Endodermal cell (in vitro differentiated cells): ENCODE data around the gene CTNNA1. TPM values are rescaled to one million over a fixed set of nuclear protein-coding genes. Genes with fewer than 3 reads are reported as not detected.

ENCODE experiments used
- DNase-seq: peaks from one replicate; pipeline ENCODE4 v3.0.0-alpha.2; 2017
- H3K27ac ChIP-seq: 2 replicates; pipeline ENCODE4 v1.5.1; 2013; ENCODE audit warnings: mild to moderate bottlenecking, low read depth, low read length, moderate library complexity
- H3K27me3 ChIP-seq: 2 replicates; pipeline ENCODE4 v1.6.1; 2013; ENCODE audit warnings: mild to moderate bottlenecking, low read length, moderate library complexity; ENCODE audit not compliant: insufficient read depth, control insufficient read depth, poor library complexity, severe bottlenecking
- H3K36me3 ChIP-seq: 2 replicates; pipeline ENCODE4 v1.7.0; 2013; ENCODE audit warnings: mild to moderate bottlenecking, low read length, moderate library complexity; ENCODE audit not compliant: control insufficient read depth, insufficient read depth
- H3K4me1 ChIP-seq: one replicate; pipeline ENCODE4 v1.7.0; 2013; ENCODE audit warnings: low read length; ENCODE audit not compliant: control insufficient read depth, insufficient read depth
- H3K4me3 ChIP-seq: 2 replicates; pipeline ENCODE4 v1.5.1; 2013; ENCODE audit warnings: mild to moderate bottlenecking, low read length, moderate library complexity
- H3K9ac ChIP-seq: 2 replicates; pipeline ENCODE4 v1.6.1; 2013; ENCODE audit warnings: mild to moderate bottlenecking, low read length, moderate library complexity; ENCODE audit not compliant: poor library complexity, severe bottlenecking; ENCODE audit errors: extremely low read depth
- H3K9me3 ChIP-seq: 2 replicates; pipeline ENCODE4 v1.6.1; 2013; ENCODE audit warnings: mild to moderate bottlenecking, low read length, moderate library complexity; ENCODE audit not compliant: control insufficient read depth
- H3K27ac Mint-ChIP-seq: 2 replicates; pipeline ENCODE4 v1.8.0; 2020; ENCODE audit warnings: mixed read lengths
- H3K27me3 Mint-ChIP-seq: 2 replicates; pipeline ENCODE4 v1.8.0; 2021; ENCODE audit warnings: mild to moderate bottlenecking, mixed read lengths; ENCODE audit not compliant: insufficient read depth
- H3K36me3 Mint-ChIP-seq: 2 replicates; pipeline ENCODE4 v1.8.0; 2020; ENCODE audit warnings: low read depth, mixed read lengths
- H3K4me1 Mint-ChIP-seq: 2 replicates; pipeline ENCODE4 v1.8.0; 2020; ENCODE audit warnings: mixed read lengths
- H3K4me3 Mint-ChIP-seq: 2 replicates; pipeline ENCODE4 v1.8.0; 2020; ENCODE audit warnings: mild to moderate bottlenecking, moderate library complexity, mixed read lengths
- H3K9me3 Mint-ChIP-seq: 2 replicates; pipeline ENCODE4 v1.8.0; 2020; ENCODE audit warnings: mild to moderate bottlenecking, mixed read lengths
- WGBS, 2 experiments: methylation state at CpG; one replicate each; pipeline versions ENCODE4 v1.1.5 to v1.1.7; 2013; ENCODE audit warnings: missing lambda C conversion rate in 2 of 2, mixed read lengths in 1 of 2; ENCODE audit not compliant: insufficient coverage in 1 of 2, insufficient read length in 1 of 2; 5-methylcytosine and 5-hydroxymethylcytosine counted together
- total RNA-seq, 2 donors: library from RNA; stranded (reverse); fragmentation: NEBNext Ultra II Directional in 1 of 2; extraction: Animal tissue kit (Norgen Biotek cat#: 25700) in 1 of 2; gene quantifications; 2 replicates in 1 of 2; 3 replicates in 1 of 2; pipeline ENCODE4 v1.2.1, GENCODE V29; 2021
- TF ChIP-seq, protein P1 (sequence below): fragments of 200-600 bp; sonication (generic); conservative IDR thresholded peaks from 2 replicates; pipeline ENCODE4 v1.5.0; 2021; ENCODE audit warnings: antibody characterized with exemption, mild to moderate bottlenecking

Gene CTNNA1
- total RNA-seq, 2 donors from 2014 or later = 298 to 305 TPM

DNA sequence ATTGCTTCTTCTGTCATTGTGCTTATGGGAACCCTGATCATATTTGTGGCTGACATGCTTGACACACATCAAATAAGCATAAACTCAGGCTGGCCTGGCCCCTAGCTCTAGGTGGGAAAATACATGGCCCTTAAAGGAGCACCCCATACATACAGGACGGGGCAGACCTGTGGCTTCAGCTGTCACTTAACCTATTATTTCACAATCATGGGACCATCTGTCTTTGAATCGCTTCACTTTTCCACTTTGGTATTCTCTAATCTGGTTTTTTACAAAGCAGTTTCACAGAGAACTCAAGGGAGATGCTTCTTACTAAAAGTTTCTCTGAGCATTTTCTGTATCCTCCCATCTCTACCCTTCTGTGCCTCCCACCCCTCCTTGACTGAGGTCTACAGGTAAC, 156.5 kb downstream of the CTNNA1 start:
- peaks cover 5% of the 10 kb centered on the region for H3K4me1 Mint-ChIP-seq
- Histone ChIP-seq H3K27me3 (no peaks in the 10 kb centered on the region), H3K36me3 (peaks cover 66% of the 10 kb centered on the region), H3K4me1 (no peaks in the 10 kb centered on the region), H3K9me3 (no peaks in the 10 kb centered on the region), H3K27ac (no peak overlapping the region), H3K4me3 (no peak overlapping the region), H3K9ac (no peak overlapping the region)
- TF ChIP-seq, protein P1, sequence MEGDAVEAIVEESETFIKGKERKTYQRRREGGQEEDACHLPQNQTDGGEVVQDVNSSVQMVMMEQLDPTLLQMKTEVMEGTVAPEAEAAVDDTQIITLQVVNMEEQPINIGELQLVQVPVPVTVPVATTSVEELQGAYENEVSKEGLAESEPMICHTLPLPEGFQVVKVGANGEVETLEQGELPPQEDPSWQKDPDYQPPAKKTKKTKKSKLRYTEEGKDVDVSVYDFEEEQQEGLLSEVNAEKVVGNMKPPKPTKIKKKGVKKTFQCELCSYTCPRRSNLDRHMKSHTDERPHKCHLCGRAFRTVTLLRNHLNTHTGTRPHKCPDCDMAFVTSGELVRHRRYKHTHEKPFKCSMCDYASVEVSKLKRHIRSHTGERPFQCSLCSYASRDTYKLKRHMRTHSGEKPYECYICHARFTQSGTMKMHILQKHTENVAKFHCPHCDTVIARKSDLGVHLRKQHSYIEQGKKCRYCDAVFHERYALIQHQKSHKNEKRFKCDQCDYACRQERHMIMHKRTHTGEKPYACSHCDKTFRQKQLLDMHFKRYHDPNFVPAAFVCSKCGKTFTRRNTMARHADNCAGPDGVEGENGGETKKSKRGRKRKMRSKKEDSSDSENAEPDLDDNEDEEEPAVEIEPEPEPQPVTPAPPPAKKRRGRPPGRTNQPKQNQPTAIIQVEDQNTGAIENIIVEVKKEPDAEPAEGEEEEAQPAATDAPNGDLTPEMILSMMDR = no peak
- H3K4me3 Mint-ChIP-seq = no peak overlapping the region
- no peaks in the 10 kb centered on the region for H3K27me3 Mint-ChIP-seq
- 92 to 97% methylated on average over 2 of the region's 2 CpGs for WGBS, 2 experiments
- DNase-seq = no peak
- H3K9me3 Mint-ChIP-seq = no peaks in the 10 kb centered on the region
- H3K27ac Mint-ChIP-seq = no peak overlapping the region
- H3K36me3 Mint-ChIP-seq = peaks cover 57% of the 10 kb centered on the region

DNA sequence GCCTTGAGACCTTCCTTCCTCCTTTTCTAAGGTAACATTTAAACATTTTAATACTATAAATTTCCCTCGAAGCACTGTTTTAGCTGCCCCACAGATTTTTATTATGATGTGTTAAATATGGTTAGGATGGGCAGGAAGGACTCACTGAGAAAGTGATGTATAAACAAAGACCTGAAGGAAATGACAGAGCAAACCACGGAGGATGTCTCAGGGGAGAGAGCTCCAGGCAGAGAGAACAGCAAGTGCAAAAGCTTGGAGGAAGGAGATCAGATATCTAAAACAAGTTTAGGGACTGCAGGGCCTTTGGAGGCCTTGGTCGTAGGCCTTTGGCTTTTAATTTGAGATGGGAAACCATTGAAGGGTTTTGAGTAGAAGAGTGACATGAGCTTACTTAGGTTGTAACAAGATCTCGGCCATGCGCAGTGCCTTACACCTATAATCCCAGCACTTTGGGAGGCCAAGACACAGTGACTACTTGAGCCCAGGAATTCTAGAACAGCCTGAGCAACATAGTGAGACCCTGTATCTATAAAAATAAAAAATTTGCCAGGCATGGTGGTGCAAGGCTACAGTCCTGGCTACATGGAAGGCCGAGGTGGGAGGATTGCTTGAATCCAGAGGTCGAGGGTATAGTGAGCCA, 157.4 kb downstream of the CTNNA1 start:
- Histone ChIP-seq H3K4me1 (no peaks in the 10 kb centered on the region), H3K27me3 (no peaks in the 10 kb centered on the region), H3K4me3 (no peak overlapping the region), H3K9me3 (no peaks in the 10 kb centered on the region), H3K9ac (no peak overlapping the region), H3K36me3 (peaks cover 66% of the 10 kb centered on the region), H3K27ac (no peak overlapping the region)
- peaks cover 56% of the 10 kb centered on the region for H3K36me3 Mint-ChIP-seq
- TF ChIP-seq, protein P1 = no peak
- H3K27ac Mint-ChIP-seq = peak overlapping the region; percentile 18
- no peaks in the 10 kb centered on the region for H3K27me3 Mint-ChIP-seq
- peaks cover 5% of the 10 kb centered on the region for H3K4me1 Mint-ChIP-seq
- no peak for DNase-seq
- H3K9me3 Mint-ChIP-seq = no peaks in the 10 kb centered on the region
- 93 to 100% methylated on average over 4 to 7 of the region's 7 CpGs for WGBS, 2 experiments
- H3K4me3 Mint-ChIP-seq = no peak overlapping the region

GRCh38 chr5:138911441-138911840, 158.2 kb downstream of the CTNNA1 start:
- TF ChIP-seq, protein P1 = no peak
- H3K36me3 Mint-ChIP-seq = peaks cover 54% of the 10 kb centered on the region
- H3K27ac Mint-ChIP-seq = no peak overlapping the region

More at GRCh38 chr5:138911441-138911840, 158.2 kb downstream of the CTNNA1 start:
- no peaks in the 10 kb centered on the region for H3K9me3 ChIP-seq
- no peak overlapping the region for H3K27ac ChIP-seq
- no peak overlapping the region for H3K9ac ChIP-seq
- Mint-ChIP-seq H3K4me1 (peaks cover 5% of the 10 kb centered on the region), H3K27me3 (no peaks in the 10 kb centered on the region), H3K9me3 (no peaks in the 10 kb centered on the region), H3K4me3 (no peak overlapping the region)
- H3K4me1 ChIP-seq = no peaks in the 10 kb centered on the region
- no peak overlapping the region for H3K4me3 ChIP-seq
- no peaks in the 10 kb centered on the region for H3K27me3 ChIP-seq
- DNase-seq = no peak
- H3K36me3 ChIP-seq = peaks cover 58% of the 10 kb centered on the region
